Keratinocyte (primary cell): ENCODE measurements around the gene OVCH2. TPM values are rescaled to one million over a fixed set of nuclear protein-coding genes. Genes with fewer than 3 reads are reported as not detected.
"Not testable (repeated sequence)": the region's sequence is repeated elsewhere in the genome, so short reads cannot be mapped to it uniquely, and the experiment has no call there.

Experiments
- DNase-seq: peaks from one replicate; pipeline ENCODE4 v3.0.0-alpha.2; 2011; ENCODE audit warnings: low read depth, missing footprints, low spot score
- FAIRE-seq: peaks from 2 replicates; lab custom pipeline; 2011; peaks lifted over from hg19 to GRCh38; lab: Jason Lieb, UNC
- H2AFZ ChIP-seq: 2 replicates; pipeline ENCODE4 v1.6.0; 2012; ENCODE audit warnings: low read length, control low read depth, inconsistent platforms; ENCODE audit not compliant: control insufficient read depth
- H3K27ac ChIP-seq: 2 replicates; pipeline ENCODE4 v1.5.1; 2011; ENCODE audit warnings: low read length; ENCODE audit not compliant: control insufficient read depth, insufficient read depth
- H3K27me3 ChIP-seq: 3 replicates; pipeline ENCODE4 v1.6.0; 2011; ENCODE audit warnings: low read length; ENCODE audit not compliant: control insufficient read depth, insufficient read depth; ENCODE audit errors: extremely low read depth
- H3K36me3 ChIP-seq, 2 experiments: 2 replicates in 1 of 2; 3 replicates in 1 of 2; pipeline ENCODE4 v1.5.1; 2011; ENCODE audit warnings: low read length in 2 of 2, mild to moderate bottlenecking in 1 of 2; ENCODE audit not compliant: control insufficient read depth in 2 of 2, insufficient read depth in 2 of 2; ENCODE audit errors: extremely low read depth in 1 of 2
- H3K4me1 ChIP-seq: 3 replicates; pipeline ENCODE4 v1.5.1; 2011; ENCODE audit warnings: low read length; ENCODE audit not compliant: control insufficient read depth, insufficient read depth; ENCODE audit errors: extremely low read depth
- H3K4me2 ChIP-seq: 3 replicates; pipeline ENCODE4 v1.6.0; 2011; ENCODE audit warnings: low read depth, low read length; ENCODE audit not compliant: control insufficient read depth, insufficient read depth; ENCODE audit errors: extremely low read depth
- H3K4me3 ChIP-seq, 3 experiments: fragments of 200-600 bp in 1 of 3; sonication (generic) in 1 of 3; 2 replicates in 2 of 3; 3 replicates in 1 of 3; pipeline ENCODE4 v1.5.1; 2011 to 2016; ENCODE audit warnings: low read length in 3 of 3, mild to moderate bottlenecking in 3 of 3, control low read depth in 2 of 3, inconsistent platforms in 1 of 3, low read depth in 1 of 3, mixed read lengths in 1 of 3, mixed run types in 1 of 3, moderate library complexity in 1 of 3; ENCODE audit not compliant: control insufficient read depth in 2 of 3, insufficient read depth in 2 of 3; ENCODE audit errors: extremely low read depth in 1 of 3
- H3K79me2 ChIP-seq: 2 replicates; pipeline ENCODE4 v1.6.0; 2012; ENCODE audit warnings: low read length; ENCODE audit not compliant: control insufficient read depth, insufficient read depth
- H3K9ac ChIP-seq: 3 replicates; pipeline ENCODE4 v1.6.0; 2011; ENCODE audit warnings: low read length; ENCODE audit not compliant: control insufficient read depth, insufficient read depth; ENCODE audit errors: extremely low read depth
- H3K9me1 ChIP-seq: 3 replicates; pipeline ENCODE4 v1.6.0; 2011; ENCODE audit warnings: low read length; ENCODE audit not compliant: control insufficient read depth, insufficient read depth; ENCODE audit errors: extremely low read depth
- H3K9me3 ChIP-seq: 2 replicates; pipeline ENCODE4 v1.5.1; 2012; ENCODE audit warnings: low read depth, low read length; ENCODE audit not compliant: control insufficient read depth
- H4K20me1 ChIP-seq: 3 replicates; pipeline ENCODE4 v1.6.0; 2011; ENCODE audit warnings: low read length; ENCODE audit not compliant: control insufficient read depth, insufficient read depth; ENCODE audit errors: extremely low read depth
- EZH2 ChIP-seq: IDR thresholded peaks from one replicate; pipeline ENCODE4 v1.6.1; 2012; ENCODE audit warnings: inconsistent platforms, mild to moderate bottlenecking, low read length, moderate library complexity
- dilution Hi-C: fragments of 300-500 bp; cut with MboI; formaldehyde crosslinking; loops from one replicate; pipeline ENCODE4 v1.7.0; 2020; ENCODE audit warnings: low sequenced_read_pairs; ENCODE audit not compliant: extremely low pct_ligation_motif_present
- polyA plus RNA-seq, 5 experiments: library from polyadenylated mRNA; depleted of rRNA in 3 of 5; stranded (reverse) in 3 of 5; stranded (forward) in 1 of 5; unstranded in 1 of 5; fragments of >200 nt; gene quantifications; 1 replicate in 1 of 5; 2 replicates in 3 of 5; 3 replicates in 1 of 5; pipeline versions ENCODE4 v1.2.1 to v1.2.3, GENCODE V29; 2011 to 2012; ENCODE audit warnings: missing spikeins in 2 of 5, low read depth in 1 of 5, low replicate concordance in 1 of 5
- TF ChIP-seq, protein P1 (sequence below), 3 experiments: IDR thresholded peaks in 1 of 3; conservative IDR thresholded peaks in 1 of 3; optimal IDR thresholded peaks in 1 of 3; 2 replicates in 2 of 3; 3 replicates in 1 of 3; pipeline versions ENCODE3 to v1.5.1; 2011; ENCODE audit warnings: low read length in 3 of 3, mild to moderate bottlenecking in 3 of 3, moderate library complexity in 2 of 3, control low read depth in 1 of 3, inconsistent platforms in 1 of 3; ENCODE audit not compliant: insufficient read depth in 2 of 3; ENCODE audit errors: extremely low read depth in 1 of 3

OVCH2 gene
- polyA plus RNA-seq, 1 donor (not counting 4 experiments of a cell fraction or from before 2014, with no cell fraction given), result 2.8 TPM

DNA sequence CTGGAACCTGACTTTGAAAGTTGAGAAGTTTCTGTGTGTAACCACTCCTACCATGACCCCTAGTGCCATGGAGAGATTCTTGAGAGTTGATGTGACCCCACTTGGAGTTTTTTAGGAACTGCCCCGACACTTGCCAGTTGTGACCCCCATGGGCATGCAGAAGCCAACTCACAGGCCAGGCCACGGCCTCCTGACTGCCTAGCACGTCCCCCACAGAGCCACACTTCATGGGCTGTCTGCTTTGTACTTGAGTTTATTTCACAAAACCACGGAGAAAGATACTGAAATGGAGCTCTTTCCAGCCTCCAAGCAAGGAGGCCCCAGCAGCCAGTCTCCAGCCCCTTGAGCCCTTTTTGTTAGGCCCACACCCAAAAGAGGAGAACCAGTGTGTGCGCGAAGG, 41.4 kb downstream of the OVCH2 start:
- TF ChIP-seq, protein P1, sequence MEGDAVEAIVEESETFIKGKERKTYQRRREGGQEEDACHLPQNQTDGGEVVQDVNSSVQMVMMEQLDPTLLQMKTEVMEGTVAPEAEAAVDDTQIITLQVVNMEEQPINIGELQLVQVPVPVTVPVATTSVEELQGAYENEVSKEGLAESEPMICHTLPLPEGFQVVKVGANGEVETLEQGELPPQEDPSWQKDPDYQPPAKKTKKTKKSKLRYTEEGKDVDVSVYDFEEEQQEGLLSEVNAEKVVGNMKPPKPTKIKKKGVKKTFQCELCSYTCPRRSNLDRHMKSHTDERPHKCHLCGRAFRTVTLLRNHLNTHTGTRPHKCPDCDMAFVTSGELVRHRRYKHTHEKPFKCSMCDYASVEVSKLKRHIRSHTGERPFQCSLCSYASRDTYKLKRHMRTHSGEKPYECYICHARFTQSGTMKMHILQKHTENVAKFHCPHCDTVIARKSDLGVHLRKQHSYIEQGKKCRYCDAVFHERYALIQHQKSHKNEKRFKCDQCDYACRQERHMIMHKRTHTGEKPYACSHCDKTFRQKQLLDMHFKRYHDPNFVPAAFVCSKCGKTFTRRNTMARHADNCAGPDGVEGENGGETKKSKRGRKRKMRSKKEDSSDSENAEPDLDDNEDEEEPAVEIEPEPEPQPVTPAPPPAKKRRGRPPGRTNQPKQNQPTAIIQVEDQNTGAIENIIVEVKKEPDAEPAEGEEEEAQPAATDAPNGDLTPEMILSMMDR (optimal IDR thresholded peaks at IDR 0.05 in 1 of 3, IDR thresholded peaks at IDR 0.05 in 1 of 3, conservative IDR thresholded peaks at IDR 0.05 in 1 of 3; ENCODE audit: extremely low read depth in 1 of 3, insufficient read depth in 2 of 3, low read length in 3 of 3), result no peak
- TF ChIP-seq EZH2, result no peak
- peaks cover 14% of the 10 kb centered on the region for H3K4me1 ChIP-seq
- FAIRE-seq (no peak), DNase-seq (no peak)
- H3K9ac ChIP-seq, result no peak overlapping the region
- H3K27ac ChIP-seq, result no peak overlapping the region
- H3K79me2 ChIP-seq, result no peaks in the 10 kb centered on the region
- no peak overlapping the region for H2AFZ ChIP-seq
- H3K9me3 ChIP-seq, result no peaks in the 10 kb centered on the region
- H3K9me1 ChIP-seq, result no peaks in the 10 kb centered on the region
- peaks cover 0 to 11% of the 10 kb centered on the region in 2 experiments for H3K36me3 ChIP-seq
- H3K27me3 ChIP-seq, result no peaks in the 10 kb centered on the region
- H3K4me3 ChIP-seq, result no peak overlapping the region
- no peak overlapping the region for H3K4me2 ChIP-seq
- dilution Hi-C loops, result no loop called here
- no peaks in the 10 kb centered on the region for H4K20me1 ChIP-seq

DNA sequence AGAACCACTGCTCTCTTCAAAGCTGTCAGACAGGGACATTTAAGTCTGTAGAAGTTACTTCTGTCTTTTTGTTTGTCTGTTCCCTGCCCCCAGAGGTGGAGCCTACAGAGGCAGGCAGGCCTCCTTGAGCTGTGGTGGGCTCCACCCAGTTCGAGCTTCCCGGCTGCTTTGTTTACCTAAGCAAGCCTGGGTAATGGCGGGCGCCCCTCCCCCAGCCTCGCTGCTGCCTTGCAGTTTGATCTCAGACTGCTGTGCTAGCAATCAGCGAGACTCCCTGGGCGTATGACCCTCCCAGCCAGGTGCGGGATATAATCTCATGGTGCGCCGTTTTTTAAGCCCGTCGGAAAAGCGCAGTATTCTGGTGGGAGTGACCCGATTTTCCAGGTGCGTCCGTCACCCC, 42.7 kb downstream of the OVCH2 start:
- dilution Hi-C loops, DNase-seq, H3K4me2 ChIP-seq, H3K9me3 ChIP-seq, H3K27me3 ChIP-seq, FAIRE-seq, H3K79me2 ChIP-seq, H3K4me1 ChIP-seq, H3K4me3 ChIP-seq, H4K20me1 ChIP-seq, H3K9me1 ChIP-seq, H3K9ac ChIP-seq, H3K27ac ChIP-seq, H2AFZ ChIP-seq: not testable (repeated sequence)
- peaks cover 0 to 11% of the 10 kb centered on the region in 2 experiments for H3K36me3 ChIP-seq
